CD4-positive, alpha-beta T cell (primary cell): Measurements from ENCODE around the gene PIAS4. TPM values are rescaled to one million over a fixed set of nuclear protein-coding genes. Genes with fewer than 3 reads are reported as not detected.

Experiments
- ATAC-seq: fragments of 200-7000 bp; cut with Tn5 transposase; one replicate; pipeline ENCODE4 v1.10.0; 2022; ENCODE audit warnings: mild to moderate bottlenecking; ENCODE audit not compliant: poor library complexity
- CTCF ChIA-PET: fragments of 350-600 bp; sonication (Branson Sonifier 250); formaldehyde crosslinking; loops from one replicate; lab custom pipeline; 2021; ENCODE audit warnings: antibody characterized with exemption, inconsistent platforms; lab: Charles Lee
- POLR2A ChIA-PET: fragments of 350-600 bp; sonication (Branson Sonifier 250); formaldehyde crosslinking; loops from one replicate; lab custom pipeline; 2021; ENCODE audit warnings: antibody characterized with exemption, inconsistent platforms; lab: Charles Lee
- DNase-seq, 14 experiments: peaks; one replicate each; pipeline ENCODE4 v3.0.0-alpha.2; 2013 to 2020; ENCODE audit warnings: mixed read lengths in 2 of 14
- H3K27ac ChIP-seq, 2 donors: one replicate each; pipeline versions ENCODE4 v1.5.1 to v1.7.0; 2013; ENCODE audit warnings: low read length in 2 of 2, low read depth in 1 of 2, mild to moderate bottlenecking in 1 of 2
- H3K27me3 ChIP-seq, 2 experiments: 1 replicate in 1 of 2; 2 replicates in 1 of 2; pipeline versions ENCODE4 v1.6.1 to v1.7.0; 2013; ENCODE audit warnings: low read length in 2 of 2, control low read depth in 1 of 2, mild to moderate bottlenecking in 1 of 2, moderate library complexity in 1 of 2; ENCODE audit not compliant: insufficient read depth in 2 of 2, control insufficient read depth in 1 of 2
- H3K36me3 ChIP-seq: one replicate; pipeline ENCODE4 v1.6.1; 2013; ENCODE audit warnings: low read length, control low read depth; ENCODE audit not compliant: insufficient read depth
- H3K4me1 ChIP-seq: one replicate; pipeline ENCODE4 v1.6.1; 2013; ENCODE audit warnings: low read length, control low read depth; ENCODE audit not compliant: insufficient read depth
- H3K4me3 ChIP-seq: one replicate; pipeline ENCODE4 v1.5.1; 2013; ENCODE audit warnings: mild to moderate bottlenecking, low read length, moderate library complexity
- H3K9me3 ChIP-seq, 2 experiments: 1 replicate in 1 of 2; 2 replicates in 1 of 2; pipeline versions ENCODE4 v1.6.1 to v1.7.0; 2013; ENCODE audit warnings: low read length in 2 of 2, mild to moderate bottlenecking in 2 of 2, control low read depth in 1 of 2, moderate library complexity in 1 of 2; ENCODE audit not compliant: control insufficient read depth in 1 of 2, insufficient read depth in 1 of 2
- H3K27ac Mint-ChIP-seq: one replicate; pipeline ENCODE4 v1.8.0; 2020; ENCODE audit warnings: mixed read lengths
- H3K27me3 Mint-ChIP-seq: one replicate; pipeline ENCODE4 v1.8.0; 2021; ENCODE audit warnings: mixed read lengths
- H3K36me3 Mint-ChIP-seq: one replicate; pipeline ENCODE4 v1.8.0; 2021; ENCODE audit warnings: low read depth, mixed read lengths
- H3K4me1 Mint-ChIP-seq: one replicate; pipeline ENCODE4 v1.8.0; 2021; ENCODE audit warnings: low read depth, mixed read lengths
- H3K4me3 Mint-ChIP-seq: one replicate; pipeline ENCODE4 v1.8.0; 2020; ENCODE audit warnings: mild to moderate bottlenecking, mixed read lengths
- H3K9me3 Mint-ChIP-seq: one replicate; pipeline ENCODE4 v1.8.0; 2020; ENCODE audit warnings: mixed read lengths
- CTCF ChIP-seq: fragments of 200-600 bp; IDR thresholded peaks from one replicate; pipeline ENCODE4 v1.8.0; 2022; ENCODE audit warnings: antibody characterized with exemption, mild to moderate bottlenecking
- intact Hi-C, 2 experiments: fragments of 100-400 bp; cut with DNase I in 1 of 2; cut with micrococcal nuclease in 1 of 2; formaldehyde crosslinking; loops; one replicate each; pipeline versions ENCODE4 v1.15.1 to v1.9.0; 2023 to 2025; cut with DNase I, micrococcal nuclease
- total RNA-seq, 174 experiments: library from RNA in 2 of 174; stranded (reverse) in 2 of 174; gene quantifications; one replicate each; pipeline ENCODE4 v1.2.3 and lab custom pipeline; 2021 to 2026

Gene PIAS4
- total RNA-seq, 2 experiments from 2014 or later = 14.5 to 16.5 TPM

DNA sequence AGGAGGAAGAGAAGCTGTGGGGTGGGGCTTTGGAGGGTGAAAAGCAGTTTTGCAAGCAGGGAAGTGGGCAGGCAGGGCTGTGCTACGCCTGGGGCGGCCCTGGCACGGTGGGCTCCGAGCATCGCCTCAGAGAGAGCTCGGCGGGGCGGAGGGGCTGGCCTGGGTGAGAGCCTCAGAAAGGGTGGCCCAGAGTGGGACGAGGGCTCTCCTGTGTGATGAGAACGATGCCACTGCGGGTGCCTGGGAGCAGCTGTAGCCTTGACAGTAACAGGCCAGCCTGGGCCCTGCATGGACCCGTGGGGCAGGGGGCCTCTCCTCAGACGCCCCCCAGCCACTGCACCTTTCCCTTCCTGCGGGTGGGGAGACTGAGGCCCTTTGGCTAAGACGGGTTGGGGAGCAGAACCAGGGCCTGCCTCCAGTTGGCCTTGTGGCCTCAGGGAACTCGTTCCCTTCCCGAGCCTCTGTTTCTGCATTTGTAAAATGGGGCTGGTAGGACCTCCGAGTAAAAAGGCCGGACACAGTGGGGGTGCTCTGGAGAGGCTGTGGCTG is 27.6 kb downstream of the PIAS4 start:
- no peak for TF ChIP-seq CTCF
- Mint-ChIP-seq H3K27me3 (no peaks in the 10 kb centered on the region), H3K27ac (no peak overlapping the region), H3K4me3 (no peak overlapping the region), H3K9me3 (no peaks in the 10 kb centered on the region), H3K4me1 (no peaks in the 10 kb centered on the region), H3K36me3 (peaks cover 3% of the 10 kb centered on the region)
- ATAC-seq (no peak), DNase-seq (no peak)
- Histone ChIP-seq H3K36me3 (peaks cover 38% of the 10 kb centered on the region), H3K27me3 (no peaks in the 10 kb centered on the region), H3K27ac (no peak overlapping the region), H3K4me1 (no peaks in the 10 kb centered on the region), H3K9me3 (no peaks in the 10 kb centered on the region), H3K4me3 (no peak overlapping the region)
- CTCF ChIA-PET = interaction anchor here (0.6 kb wide), 1 partner anchor 47 kb away, joined by 3 read pairs; no protein-coding TSS in a partner anchor
- POLR2A ChIA-PET = interaction anchor here (0.5 kb wide), 1 partner anchor 1751 kb away, joined by 5 read pairs; no protein-coding TSS in a partner anchor
- intact Hi-C loops = no loop called here

- Histone ChIP-seq H3K36me3 (peaks cover 38% of the 10 kb centered on the region), H3K27ac (no peak overlapping the region), H3K27me3 (no peaks in the 10 kb centered on the region), H3K4me3 (no peak overlapping the region), H3K4me1 (no peaks in the 10 kb centered on the region), H3K9me3 (no peaks in the 10 kb centered on the region)
- TF ChIP-seq CTCF = no peak
- Mint-ChIP-seq H3K9me3 (no peaks in the 10 kb centered on the region), H3K4me1 (no peaks in the 10 kb centered on the region), H3K36me3 (peaks cover 8% of the 10 kb centered on the region), H3K27me3 (no peaks in the 10 kb centered on the region), H3K27ac (no peak overlapping the region), H3K4me3 (no peak overlapping the region)
- ChIA-PET POLR2A (no interaction called here), CTCF (no interaction called here)
- intact Hi-C loops = no loop called here
- no peak for DNase-seq
- ATAC-seq = no peak
These were observed 28.0 kb downstream of the PIAS4 start for GRCh38 chr19:4035582-4035981.

GRCh38 chr19:4036576-4037300 is 29.2 kb downstream of the PIAS4 start:
- H3K4me3 Mint-ChIP-seq = no peak overlapping the region
- no peak for TF ChIP-seq CTCF
- H3K4me1 Mint-ChIP-seq = no peaks in the 10 kb centered on the region
- ATAC-seq (no peak), DNase-seq (no peak)
- Histone ChIP-seq H3K27me3 (no peaks in the 10 kb centered on the region), H3K9me3 (no peaks in the 10 kb centered on the region), H3K4me1 (no peaks in the 10 kb centered on the region), H3K27ac (no peak overlapping the region), H3K36me3 (peaks cover 31% of the 10 kb centered on the region), H3K4me3 (no peak overlapping the region)
- intact Hi-C loops = no loop called here
- POLR2A ChIA-PET = no interaction called here
- H3K36me3 Mint-ChIP-seq = peaks cover 8% of the 10 kb centered on the region
- no peaks in the 10 kb centered on the region for H3K9me3 Mint-ChIP-seq
- CTCF ChIA-PET = no interaction called here
- H3K27ac Mint-ChIP-seq = no peak overlapping the region
- no peaks in the 10 kb centered on the region for H3K27me3 Mint-ChIP-seq
